ENCODE data around the gene LZIC. TPM values are rescaled to one million over a fixed set of nuclear protein-coding genes. Genes with fewer than 3 reads are reported as not detected.

The LZIC gene
- polyA plus RNA-seq, 2 of the 4 experiments (the other 2 are of a cell fraction) = 24.5 to 29.0 TPM

- TF ChIP-seq SMC3 (IDR thresholded peaks at IDR 0.05) (no peak), FOXS1 (CRISPR knock-in tag; IDR thresholded peaks at IDR 0.05) (no peak), RFX5 (IDR thresholded peaks at IDR 0.05) (no peak), HDAC2 (IDR thresholded peaks at IDR 0.05) (no peak), MAZ (IDR thresholded peaks at IDR 0.05; ENCODE audit: borderline replicate concordance, low read depth, low read length) (no peak), NFE2L2 (conservative IDR thresholded peaks at IDR 0.05; ENCODE audit: low read length) (no peak)
- TF ChIP-seq, protein P1, sequence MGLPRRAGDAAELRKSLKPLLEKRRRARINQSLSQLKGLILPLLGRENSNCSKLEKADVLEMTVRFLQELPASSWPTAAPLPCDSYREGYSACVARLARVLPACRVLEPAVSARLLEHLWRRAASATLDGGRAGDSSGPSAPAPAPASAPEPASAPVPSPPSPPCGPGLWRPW (IDR thresholded peaks at IDR 0.05) = no peak
- TF ChIP-seq, protein P2, sequence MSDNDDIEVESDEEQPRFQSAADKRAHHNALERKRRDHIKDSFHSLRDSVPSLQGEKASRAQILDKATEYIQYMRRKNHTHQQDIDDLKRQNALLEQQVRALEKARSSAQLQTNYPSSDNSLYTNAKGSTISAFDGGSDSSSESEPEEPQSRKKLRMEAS (IDR thresholded peaks at IDR 0.05) = no peak
- no peak for FAIRE-seq
- POLR2A ChIA-PET = no interaction called here
These were observed 49.7 kb upstream of the LZIC start for GRCh38 chr1:9992910-9993309.

GRCh38 chr1:9990944-9991343 is 47.8 kb upstream of the LZIC start:
- Histone ChIP-seq H3K27ac (no peak overlapping the region), H3K9me3 (no peaks in the 10 kb centered on the region), H3K4me2 (no peak overlapping the region), H3K4me1 (no peaks in the 10 kb centered on the region), H3K4me3 (no peak overlapping the region)
- FAIRE-seq (no peak), DNase-seq (ENCODE audit: low read depth in 1 of 2, low spot score in 1 of 2) (no peak), ATAC-seq (no peak)
- WGBS (ENCODE audit: missing lambda C conversion rate) = 43% methylated on average over 2 of the region's 2 CpGs
- ChIA-PET POLR2A (no interaction called here), CTCF (interaction anchor here (0.6 kb wide), 1 partner anchor 108 kb away, joined by 3 read pairs; no protein-coding TSS in a partner anchor)
- TF ChIP-seq RCOR1 (IDR thresholded peaks at IDR 0.05; ENCODE audit: low read depth, low read length) (no peak), JUNB (IDR thresholded peaks at IDR 0.05) (no peak), E2F6 (IDR thresholded peaks at IDR 0.05; ENCODE audit: borderline replicate concordance, low read depth) (no peak), KDM5A (IDR thresholded peaks at IDR 0.05) (no peak), POLR2AphosphoS2 (conservative IDR thresholded peaks at IDR 0.05; ENCODE audit: low read length) (no peak), RAD21 (conservative IDR thresholded peaks at IDR 0.05 in 1 of 2, IDR thresholded peaks at IDR 0.05 in 1 of 2) (no peak), MYC (IDR thresholded peaks at IDR 0.05; ENCODE audit: borderline replicate concordance, low read length) (no peak), CEBPB (IDR thresholded peaks at IDR 0.05) (no peak), CHD2 (IDR thresholded peaks at IDR 0.05; ENCODE audit: low read length, partially characterized antibody) (no peak), NFE2L2 (conservative IDR thresholded peaks at IDR 0.05; ENCODE audit: low read length) (no peak), POLR2A (IDR thresholded peaks at IDR 0.05; ENCODE audit: low read length) (no peak), CHD4 (IDR thresholded peaks at IDR 0.05; ENCODE audit: borderline replicate concordance) (no peak), BHLHE40 (IDR thresholded peaks at IDR 0.05; ENCODE audit: low read depth, low read length) (no peak), HDAC2 (IDR thresholded peaks at IDR 0.05) (no peak), NR3C1 (IDR thresholded peaks at IDR 0.05) (no peak)
- TF ChIP-seq, protein P3, sequence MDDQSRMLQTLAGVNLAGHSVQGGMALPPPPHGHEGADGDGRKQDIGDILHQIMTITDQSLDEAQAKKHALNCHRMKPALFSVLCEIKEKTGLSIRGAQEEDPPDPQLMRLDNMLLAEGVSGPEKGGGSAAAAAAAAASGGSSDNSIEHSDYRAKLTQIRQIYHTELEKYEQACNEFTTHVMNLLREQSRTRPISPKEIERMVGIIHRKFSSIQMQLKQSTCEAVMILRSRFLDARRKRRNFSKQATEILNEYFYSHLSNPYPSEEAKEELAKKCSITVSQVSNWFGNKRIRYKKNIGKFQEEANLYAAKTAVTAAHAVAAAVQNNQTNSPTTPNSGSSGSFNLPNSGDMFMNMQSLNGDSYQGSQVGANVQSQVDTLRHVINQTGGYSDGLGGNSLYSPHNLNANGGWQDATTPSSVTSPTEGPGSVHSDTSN (IDR thresholded peaks at IDR 0.05) = no peak
- TF ChIP-seq, protein P4, sequence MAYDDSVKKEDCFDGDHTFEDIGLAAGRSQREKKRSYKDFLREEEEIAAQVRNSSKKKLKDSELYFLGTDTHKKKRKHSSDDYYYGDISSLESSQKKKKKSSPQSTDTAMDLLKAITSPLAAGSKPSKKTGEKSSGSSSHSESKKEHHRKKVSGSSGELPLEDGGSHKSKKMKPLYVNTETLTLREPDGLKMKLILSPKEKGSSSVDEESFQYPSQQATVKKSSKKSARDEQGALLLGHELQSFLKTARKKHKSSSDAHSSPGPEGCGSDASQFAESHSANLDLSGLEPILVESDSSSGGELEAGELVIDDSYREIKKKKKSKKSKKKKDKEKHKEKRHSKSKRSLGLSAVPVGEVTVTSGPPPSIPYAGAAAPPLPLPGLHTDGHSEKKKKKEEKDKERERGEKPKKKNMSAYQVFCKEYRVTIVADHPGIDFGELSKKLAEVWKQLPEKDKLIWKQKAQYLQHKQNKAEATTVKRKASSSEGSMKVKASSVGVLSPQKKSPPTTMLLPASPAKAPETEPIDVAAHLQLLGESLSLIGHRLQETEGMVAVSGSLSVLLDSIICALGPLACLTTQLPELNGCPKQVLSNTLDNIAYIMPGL (CRISPR knock-in tag; IDR thresholded peaks at IDR 0.05; ENCODE audit: borderline replicate concordance) = no peak

More at GRCh38 chr1:9992910-9993309, 49.7 kb upstream of the LZIC start:
- Histone ChIP-seq H3K9me3 (no peaks in the 10 kb centered on the region), H3K4me2 (no peak overlapping the region), H3K27ac (no peak overlapping the region), H3K4me1 (no peaks in the 10 kb centered on the region), H3K4me3 (no peak overlapping the region)
- 78% methylated on average over 5 of the region's 5 CpGs for WGBS (ENCODE audit: missing lambda C conversion rate)
- no peak for ATAC-seq
- DNase-seq (ENCODE audit: low read depth in 1 of 2, low spot score in 1 of 2) = no peak
- CTCF ChIA-PET = no interaction called here

Measured in A549 (cell line).